Measurements from ENCODE around the gene HSP90AB1. TPM values are rescaled to one million over a fixed set of nuclear protein-coding genes. Genes with fewer than 3 reads are reported as not detected.

The HSP90AB1 gene
- total RNA-seq, 2 experiments from 2014 or later = 2,120 to 2,263 TPM

Other genes with a start within 250 kb of the HSP90AB1 start
- gene MRPL14, start 119.6 kb upstream of the HSP90AB1 start, total RNA-seq = 10 to 100 TPM; 29.5 to 43.3 TPM
- gene TMEM63B, start 119.5 kb upstream of the HSP90AB1 start, total RNA-seq = 10 to 100 TPM; 10.9 to 15.2 TPM
- gene CAPN11, start 88.3 kb upstream of the HSP90AB1 start, total RNA-seq = 1 to 10 TPM; 1.2 to 1.3 TPM
- not detected for gene MYMX, start 30.2 kb upstream of the HSP90AB1 start, total RNA-seq
- gene SLC29A1, start 23.5 kb upstream of the HSP90AB1 start, total RNA-seq = 10 to 100 TPM; 59.8 to 98.3 TPM
- 10 to 100 TPM; 14.1 TPM for gene SLC35B2, start 10.4 kb downstream of the HSP90AB1 start, total RNA-seq
- 10 to 100 TPM; 17.2 to 19.9 TPM for gene NFKBIE, start 18.4 kb downstream of the HSP90AB1 start, total RNA-seq
- under 1 TPM in 1 of 2 experiments, not detected in 1; 0.09 TPM for gene TMEM151B, start 23.3 kb downstream of the HSP90AB1 start, total RNA-seq
- gene AARS2, start 66.2 kb downstream of the HSP90AB1 start, total RNA-seq = 10 to 100 TPM; 15.2 to 17.5 TPM
- not detected for gene SPATS1, start 95.5 kb downstream of the HSP90AB1 start, total RNA-seq
- 10 to 100 TPM; 25.1 to 28.9 TPM for gene CDC5L, start 140.6 kb downstream of the HSP90AB1 start, total RNA-seq